ENCODE results near the gene QDPR.
A peak's percentile ranks its signal among the peaks of the same experiment; 100 is the strongest.
"Not testable (repeated sequence)": the region's sequence is repeated elsewhere in the genome, so short reads cannot be mapped to it uniquely, and the experiment has no call there.

The QDPR gene

GRCh38 chr4:17450269-17450804, 61.6 kb downstream of the QDPR start:
- no peak for DNase-seq (ENCODE audit: extremely low spot score)
- ChIA-PET POLR2A (no interaction called here), CTCF (interaction anchor here (0.6 to 1.2 kb wide), 4 partner anchors 10 to 22 kb away, joined by 3 to 4 read pairs (median 3); no protein-coding TSS in a partner anchor)
- TF ChIP-seq, protein P1, sequence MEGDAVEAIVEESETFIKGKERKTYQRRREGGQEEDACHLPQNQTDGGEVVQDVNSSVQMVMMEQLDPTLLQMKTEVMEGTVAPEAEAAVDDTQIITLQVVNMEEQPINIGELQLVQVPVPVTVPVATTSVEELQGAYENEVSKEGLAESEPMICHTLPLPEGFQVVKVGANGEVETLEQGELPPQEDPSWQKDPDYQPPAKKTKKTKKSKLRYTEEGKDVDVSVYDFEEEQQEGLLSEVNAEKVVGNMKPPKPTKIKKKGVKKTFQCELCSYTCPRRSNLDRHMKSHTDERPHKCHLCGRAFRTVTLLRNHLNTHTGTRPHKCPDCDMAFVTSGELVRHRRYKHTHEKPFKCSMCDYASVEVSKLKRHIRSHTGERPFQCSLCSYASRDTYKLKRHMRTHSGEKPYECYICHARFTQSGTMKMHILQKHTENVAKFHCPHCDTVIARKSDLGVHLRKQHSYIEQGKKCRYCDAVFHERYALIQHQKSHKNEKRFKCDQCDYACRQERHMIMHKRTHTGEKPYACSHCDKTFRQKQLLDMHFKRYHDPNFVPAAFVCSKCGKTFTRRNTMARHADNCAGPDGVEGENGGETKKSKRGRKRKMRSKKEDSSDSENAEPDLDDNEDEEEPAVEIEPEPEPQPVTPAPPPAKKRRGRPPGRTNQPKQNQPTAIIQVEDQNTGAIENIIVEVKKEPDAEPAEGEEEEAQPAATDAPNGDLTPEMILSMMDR (IDR thresholded peaks at IDR 0.05; ENCODE audit: control extremely low read depth, extremely low read depth, low read depth, missing control alignments): no peak

DNA sequence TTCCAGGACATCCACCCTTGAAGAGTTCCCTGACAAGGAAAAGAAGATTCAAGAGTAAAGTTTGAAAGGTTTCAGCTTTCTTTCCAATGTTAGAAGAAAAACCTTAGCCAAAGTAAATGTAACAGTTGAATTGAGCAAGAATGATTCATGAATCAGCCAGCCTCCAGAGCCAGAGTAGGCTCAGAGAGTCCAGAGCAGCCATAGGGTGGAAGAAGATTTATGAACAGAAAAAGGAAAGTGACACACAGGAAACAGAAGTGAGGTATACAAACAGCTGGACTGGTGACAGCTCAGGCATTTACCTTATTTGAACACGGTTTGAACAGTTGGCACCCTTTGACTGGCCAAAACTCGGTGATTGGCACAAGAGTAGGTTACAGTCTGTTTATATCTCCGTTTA, 63.2 kb downstream of the QDPR start:
- ChIA-PET POLR2A (no interaction called here), CTCF (interaction anchor here (1.4 to 3.1 kb wide), 9 partner anchors 9 to 656 kb away, joined by 4 to 26 read pairs (median 6); no protein-coding TSS in a partner anchor)
- no peak for DNase-seq (ENCODE audit: extremely low spot score)
- TF ChIP-seq, protein P1 (IDR thresholded peaks at IDR 0.05; ENCODE audit: control extremely low read depth, extremely low read depth, low read depth, missing control alignments): no peak

- peak; percentile 60 for DNase-seq (ENCODE audit: extremely low spot score)
- ChIA-PET CTCF (interaction anchor here (0.7 to 3.1 kb wide), 33 partner anchors 10 to 1156 kb away, joined by 3 to 26 read pairs (median 4); no protein-coding TSS in a partner anchor), POLR2A (no interaction called here)
- TF ChIP-seq, protein P1 (IDR thresholded peaks at IDR 0.05; ENCODE audit: control extremely low read depth, extremely low read depth, low read depth, missing control alignments): peak; percentile 70
Observed at GRCh38 chr4:17447675-17448298, 64.1 kb downstream of the QDPR start.

GRCh38 chr4:17447056-17447455, 64.8 kb downstream of the QDPR start:
- POLR2A ChIA-PET: no interaction called here
- DNase-seq (ENCODE audit: extremely low spot score): no peak
- TF ChIP-seq, protein P1 (IDR thresholded peaks at IDR 0.05; ENCODE audit: control extremely low read depth, extremely low read depth, low read depth, missing control alignments): no peak
- CTCF ChIA-PET: interaction anchor here (1.0 to 3.1 kb wide), 22 partner anchors 10 to 1156 kb away, joined by 3 to 26 read pairs (median 4); no protein-coding TSS in a partner anchor

- POLR2A ChIA-PET; DNase-seq (ENCODE audit: extremely low spot score); CTCF ChIA-PET: not testable (repeated sequence)
Observed at GRCh38 chr4:17442477-17442876, 69.4 kb downstream of the QDPR start.

DNA sequence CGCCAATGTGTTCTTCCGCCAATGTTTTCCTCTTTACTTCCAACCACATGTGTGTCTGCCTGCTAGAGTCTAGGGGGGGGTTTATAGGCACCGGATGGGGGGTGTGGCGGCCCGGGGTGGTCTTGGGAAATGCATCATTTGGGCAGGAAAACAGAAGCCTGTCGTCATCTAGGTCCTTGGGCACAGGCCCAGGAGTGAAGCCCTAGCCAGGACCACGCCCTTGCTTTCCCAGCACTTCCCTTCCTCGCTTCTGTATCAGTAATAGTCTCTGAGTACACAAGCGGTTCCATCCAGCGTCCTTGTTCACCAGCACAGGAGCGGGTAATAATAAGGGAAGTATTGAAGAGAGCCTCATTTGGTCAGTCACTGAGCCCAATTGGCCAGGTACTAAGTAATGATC, 74.5 kb downstream of the QDPR start:
- TF ChIP-seq, protein P1 (IDR thresholded peaks at IDR 0.05; ENCODE audit: control extremely low read depth, extremely low read depth, low read depth, missing control alignments): no peak
- CTCF ChIA-PET: interaction anchor here (6.3 kb wide), 1 partner anchor 11 kb away, joined by 26 read pairs; no protein-coding TSS in a partner anchor
- no peak for DNase-seq (ENCODE audit: extremely low spot score)
- POLR2A ChIA-PET: no interaction called here

DNA sequence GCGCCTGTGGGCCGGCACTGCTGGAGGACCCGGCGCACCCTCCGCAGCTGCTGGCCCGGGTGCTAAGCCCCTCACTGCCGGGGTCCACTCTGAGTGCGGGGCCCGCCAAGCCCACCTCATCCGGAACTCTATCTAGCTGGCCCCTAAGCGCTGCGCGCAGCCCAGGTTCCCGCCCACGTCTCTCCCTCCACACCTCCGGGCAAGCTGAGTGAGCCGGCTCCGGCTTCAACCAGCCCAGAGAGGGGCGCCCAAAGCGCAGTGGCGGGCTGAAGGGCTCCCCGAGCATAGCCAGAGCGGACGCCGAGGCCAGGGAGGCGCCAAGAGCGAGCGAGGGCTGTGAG, 75.2 kb downstream of the QDPR start:
- CTCF ChIA-PET: interaction anchor here (6.3 kb wide), 1 partner anchor 11 kb away, joined by 26 read pairs; no protein-coding TSS in a partner anchor
- TF ChIP-seq, protein P1 (IDR thresholded peaks at IDR 0.05; ENCODE audit: control extremely low read depth, extremely low read depth, low read depth, missing control alignments): no peak
- no peak for DNase-seq (ENCODE audit: extremely low spot score)
- POLR2A ChIA-PET: no interaction called here

All from GM10248 (cell line).